HPDE6-E6E7 (cell line): ENCODE measurements around the gene KIFC1.
A peak's percentile ranks its signal among the peaks of the same experiment; 100 is the strongest.
"Not testable (repeated sequence)": the region's sequence is repeated elsewhere in the genome, so short reads cannot be mapped to it uniquely, and the experiment has no call there.

ENCODE experiments used
- DNase-seq: peaks from one replicate; pipeline ENCODE4 v3.0.0; 2011; ENCODE audit warnings: missing footprints; ENCODE audit errors: extremely low spot score

KIFC1 gene, protein sequence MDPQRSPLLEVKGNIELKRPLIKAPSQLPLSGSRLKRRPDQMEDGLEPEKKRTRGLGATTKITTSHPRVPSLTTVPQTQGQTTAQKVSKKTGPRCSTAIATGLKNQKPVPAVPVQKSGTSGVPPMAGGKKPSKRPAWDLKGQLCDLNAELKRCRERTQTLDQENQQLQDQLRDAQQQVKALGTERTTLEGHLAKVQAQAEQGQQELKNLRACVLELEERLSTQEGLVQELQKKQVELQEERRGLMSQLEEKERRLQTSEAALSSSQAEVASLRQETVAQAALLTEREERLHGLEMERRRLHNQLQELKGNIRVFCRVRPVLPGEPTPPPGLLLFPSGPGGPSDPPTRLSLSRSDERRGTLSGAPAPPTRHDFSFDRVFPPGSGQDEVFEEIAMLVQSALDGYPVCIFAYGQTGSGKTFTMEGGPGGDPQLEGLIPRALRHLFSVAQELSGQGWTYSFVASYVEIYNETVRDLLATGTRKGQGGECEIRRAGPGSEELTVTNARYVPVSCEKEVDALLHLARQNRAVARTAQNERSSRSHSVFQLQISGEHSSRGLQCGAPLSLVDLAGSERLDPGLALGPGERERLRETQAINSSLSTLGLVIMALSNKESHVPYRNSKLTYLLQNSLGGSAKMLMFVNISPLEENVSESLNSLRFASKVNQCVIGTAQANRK

DNA sequence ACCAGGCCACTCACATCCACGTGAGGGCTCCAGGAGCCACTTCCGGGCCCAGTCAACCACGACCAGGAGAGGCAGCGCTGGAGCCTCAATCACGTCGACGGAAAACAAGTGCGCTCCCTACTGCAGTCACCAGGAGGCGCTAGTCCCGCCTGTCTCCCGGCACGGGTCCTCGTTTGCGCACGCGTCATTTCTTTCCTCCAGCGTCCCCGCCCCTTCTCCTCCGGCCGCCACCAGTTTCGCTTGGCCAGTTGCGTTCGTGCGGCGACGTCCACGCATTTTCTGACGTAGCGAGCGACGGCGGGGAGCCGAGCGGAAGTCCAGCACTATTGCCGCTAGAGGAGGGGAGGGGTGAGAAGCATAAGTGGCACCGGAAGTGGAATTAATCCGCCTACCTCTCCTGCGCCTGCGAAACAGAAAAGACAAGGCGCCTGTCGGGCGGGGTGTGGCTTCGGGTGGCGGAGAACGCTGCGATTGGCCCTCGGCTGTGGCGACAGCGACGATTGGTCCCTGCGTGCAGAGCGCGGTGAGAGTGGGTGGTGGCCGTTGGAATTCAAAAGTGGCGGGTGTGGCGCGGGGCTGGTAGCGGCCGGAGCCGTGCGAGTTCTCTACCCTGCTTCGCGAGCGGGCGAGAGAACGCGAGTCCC is at the start of gene KIFC1:
Gene KIFC1 (plus strand): TSS at position 546 of the 644 bp plus-strand sequence. CDS start 163 bp downstream, outside the sequence.
- DNase-seq = peak; percentile 98

DNA sequence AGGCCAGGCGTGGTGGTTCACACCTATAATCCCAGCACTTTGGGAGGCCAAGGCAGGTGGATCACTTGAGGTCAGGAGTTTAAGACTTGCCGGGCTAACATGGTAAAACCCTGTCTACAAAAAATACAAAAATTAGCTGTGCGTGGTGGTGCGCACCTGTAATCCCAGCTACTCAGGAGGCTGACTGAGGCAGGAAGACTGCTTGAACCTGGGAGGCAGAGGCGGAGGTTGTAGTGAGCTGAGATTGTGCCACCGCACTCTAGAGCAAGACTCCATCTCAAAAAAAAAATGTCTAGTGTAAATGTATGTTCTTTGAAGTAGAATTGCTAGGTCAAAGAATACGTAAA is 48.0 kb upstream of the KIFC1 start:
- not testable (repeated sequence) for DNase-seq

DNA sequence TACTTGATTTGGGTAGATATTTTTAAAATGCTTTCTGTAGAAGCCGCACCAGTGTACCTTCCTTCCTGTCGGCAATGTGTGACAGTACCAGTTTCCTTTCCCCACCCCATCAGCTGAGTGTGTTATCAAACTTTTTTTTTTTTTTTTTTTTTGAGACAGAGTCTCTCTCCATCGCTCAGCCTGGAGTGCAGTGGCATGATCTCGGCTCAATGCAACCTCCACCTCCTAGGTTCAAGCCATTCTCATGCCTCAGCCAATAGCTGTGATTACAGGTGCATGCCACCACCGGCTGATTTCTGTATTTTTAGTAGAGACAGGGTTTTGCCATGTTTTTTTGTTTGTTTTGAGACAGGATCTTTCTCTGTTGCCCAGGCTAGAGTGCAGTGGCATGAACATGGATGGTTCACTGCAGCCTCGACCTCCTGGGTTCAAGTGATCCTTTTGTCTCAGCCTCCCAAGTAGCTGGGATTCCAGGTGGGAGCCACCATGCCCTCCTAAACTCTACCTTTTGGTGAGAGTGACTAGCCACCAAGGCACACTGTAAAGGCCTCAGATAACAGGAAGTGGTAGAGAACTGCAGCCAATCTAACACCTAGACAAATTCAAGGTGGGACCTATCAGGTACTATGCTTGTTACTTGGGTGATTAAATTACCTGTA is 47.5 kb upstream of the KIFC1 start:
- no peak for DNase-seq

DNA sequence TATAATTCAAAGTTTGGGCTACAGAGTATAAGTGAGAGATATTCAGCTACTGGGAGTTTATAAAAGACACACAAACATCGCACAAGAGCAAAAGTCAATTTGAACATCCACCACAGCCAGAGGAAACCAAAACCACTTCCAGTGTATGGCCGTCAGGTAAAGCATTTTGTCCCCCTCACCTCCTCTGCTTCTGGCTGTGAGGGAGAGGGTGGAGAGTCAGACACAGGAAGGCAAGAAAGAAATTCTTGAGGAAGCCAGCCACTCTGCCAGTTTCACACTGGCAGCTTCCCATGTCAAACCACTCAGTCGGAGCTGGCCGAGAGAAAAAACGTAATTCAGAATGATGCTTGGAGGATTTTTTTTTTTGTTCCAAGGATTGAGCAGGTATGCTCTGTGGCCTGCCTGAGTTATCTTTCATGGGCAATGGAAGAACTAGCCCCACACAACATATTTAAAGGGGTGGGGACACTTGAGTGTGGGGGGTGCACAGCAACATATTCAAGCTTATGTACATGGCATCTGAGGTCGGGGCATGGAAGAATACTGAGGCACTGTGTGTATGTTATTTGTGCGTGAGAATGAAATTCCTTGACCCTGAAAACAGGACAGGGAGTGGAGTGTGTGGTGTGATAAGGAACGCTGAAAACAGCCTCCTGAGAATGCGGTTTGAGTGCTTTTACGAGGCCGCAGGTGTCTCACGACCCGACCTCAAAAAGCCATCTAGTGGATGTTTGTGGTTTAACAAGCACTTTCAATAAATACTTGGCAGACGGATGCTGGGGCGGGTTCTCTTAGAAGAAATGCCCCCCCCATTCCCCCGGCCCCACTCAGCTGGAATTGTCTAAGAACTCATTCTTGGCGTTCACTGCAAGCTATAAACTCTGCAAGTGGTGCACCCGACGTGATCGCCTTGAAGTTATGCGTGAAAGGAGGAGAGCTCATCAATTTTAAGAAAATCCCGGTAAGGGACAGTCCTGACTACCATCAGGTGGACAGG is 46.6 kb upstream of the KIFC1 start:
- peak; percentile 45 for DNase-seq

DNA sequence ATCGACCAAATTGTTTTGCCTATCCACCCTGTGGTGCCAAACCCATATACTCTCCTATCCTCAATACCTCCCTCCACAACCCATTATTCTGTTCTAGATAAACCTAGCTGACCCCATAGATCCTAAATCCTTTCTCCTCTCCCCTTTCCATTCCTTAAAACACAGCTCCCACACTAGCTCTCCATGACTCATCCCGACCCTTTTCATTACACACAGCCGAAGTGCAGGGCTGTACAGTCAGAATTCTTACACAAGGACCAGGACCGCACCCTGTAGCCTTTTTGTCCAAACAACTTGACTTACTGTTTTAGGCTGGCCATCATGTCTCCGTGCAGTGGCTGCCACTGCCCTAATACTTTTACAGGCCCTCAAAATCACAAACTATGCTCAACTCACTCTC is 44.7 kb upstream of the KIFC1 start:
- DNase-seq = not testable (repeated sequence)

DNA sequence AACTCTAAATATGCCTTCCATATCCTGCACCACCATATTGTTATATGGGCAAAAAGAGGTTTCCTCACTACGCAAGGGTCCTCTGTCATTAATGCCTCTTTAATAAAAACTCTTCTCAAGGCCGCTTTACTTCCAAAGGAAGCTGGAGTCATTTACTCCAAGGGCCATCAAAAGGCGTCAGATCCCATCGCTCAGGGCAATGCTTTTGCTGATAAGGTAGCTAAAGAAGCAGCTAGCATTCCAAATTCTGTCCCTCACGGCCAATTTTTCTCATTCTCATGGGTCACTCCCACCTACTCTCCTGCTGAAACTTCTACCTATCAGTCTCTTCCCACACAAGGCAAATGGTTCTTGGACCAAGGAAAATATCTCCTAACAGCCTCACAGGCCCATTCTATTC is 43.8 kb upstream of the KIFC1 start:
- no peak for DNase-seq

DNA sequence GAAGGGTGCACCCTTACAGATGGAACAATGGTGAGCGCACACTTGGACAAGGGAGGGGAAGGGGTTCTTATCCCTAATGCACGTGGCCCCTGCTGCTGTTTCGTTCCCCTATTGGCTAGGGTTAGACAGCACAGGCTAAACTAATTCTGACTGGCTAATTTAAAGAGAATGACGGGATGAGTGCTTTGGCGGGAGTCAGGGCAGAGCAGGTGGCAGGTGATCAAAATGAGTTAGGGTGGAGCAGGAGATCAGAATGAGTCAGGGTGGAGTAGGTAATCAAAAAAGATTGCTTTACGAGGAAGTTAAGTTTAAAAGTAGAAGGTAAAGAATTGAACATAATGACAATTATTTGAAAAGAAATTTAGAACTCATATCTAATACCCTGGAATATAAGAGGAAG is 35.8 kb upstream of the KIFC1 start:
- not testable (repeated sequence) for DNase-seq

DNA sequence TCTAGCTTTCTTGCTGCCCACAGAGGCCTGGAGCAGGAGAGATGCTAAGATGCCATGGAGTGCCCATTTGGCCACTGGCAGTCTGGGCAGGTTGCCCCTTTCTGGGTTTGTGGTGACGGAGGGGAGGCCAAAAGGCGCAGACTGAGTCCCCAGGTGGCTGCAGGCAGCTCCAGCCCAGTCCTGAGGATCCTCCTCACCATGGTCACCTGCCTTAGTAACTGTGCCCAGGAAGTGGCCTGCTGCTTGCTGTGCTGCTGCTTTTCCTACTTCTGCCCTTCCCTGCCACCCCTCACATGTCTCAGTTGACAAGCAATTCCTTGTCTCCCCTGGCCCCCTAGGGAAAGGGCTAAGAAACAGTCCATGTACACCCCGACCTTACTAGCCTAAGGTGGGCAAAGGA is 35.3 kb upstream of the KIFC1 start:
- no peak for DNase-seq

DNA sequence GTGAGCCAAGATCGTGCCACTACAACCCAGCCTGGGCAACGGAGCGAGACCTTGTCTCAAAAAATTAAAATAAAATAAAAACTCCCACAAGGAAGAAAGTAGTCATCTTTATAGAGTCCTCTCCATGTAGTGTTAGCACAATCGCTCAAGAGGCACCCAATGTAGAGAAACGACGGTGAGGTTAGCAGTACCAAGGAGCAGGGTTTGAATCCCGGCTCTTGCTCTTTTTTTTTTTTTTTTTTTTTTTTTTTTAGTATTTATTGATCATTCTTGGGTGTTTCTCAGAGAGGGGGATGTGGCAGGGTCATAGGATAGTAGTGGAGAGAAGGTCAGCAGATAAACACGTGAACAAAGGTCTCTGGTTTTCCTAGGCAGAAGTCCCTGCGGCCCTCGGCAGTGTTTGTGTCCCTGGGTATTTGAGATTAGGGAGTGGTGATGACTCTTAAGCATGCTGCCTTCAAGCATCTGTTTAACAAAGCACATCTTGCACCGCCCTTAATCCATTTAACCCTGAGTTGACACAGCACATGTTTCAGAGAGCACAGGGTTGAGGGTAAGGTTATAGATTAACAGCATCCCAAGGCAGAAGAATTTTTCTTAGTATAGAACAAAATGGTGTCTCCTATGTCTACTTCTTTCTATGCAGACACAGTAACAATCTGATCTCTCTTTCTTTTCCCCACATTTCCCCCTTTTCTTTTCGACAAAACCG is 34.3 kb upstream of the KIFC1 start:
- not testable (repeated sequence) for DNase-seq

DNA sequence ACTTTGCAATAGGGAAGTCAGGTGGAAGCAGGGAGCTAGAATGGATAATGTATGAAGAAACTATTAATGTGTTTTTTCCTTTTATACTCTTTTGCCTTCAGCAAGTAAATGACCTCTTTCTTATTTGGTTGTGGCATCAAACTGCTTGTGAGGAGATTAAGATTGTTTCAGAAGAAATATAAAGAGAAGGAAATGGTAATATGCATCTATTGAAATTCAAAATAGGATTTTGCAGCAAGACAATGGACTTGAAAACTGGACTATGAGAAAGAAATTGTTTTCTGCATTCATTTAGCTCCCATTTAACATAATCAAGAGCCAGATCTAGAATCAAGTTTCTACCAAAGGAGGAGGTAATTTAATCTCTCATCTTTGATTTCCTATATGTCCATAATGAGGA is 32.3 kb upstream of the KIFC1 start:
- no peak for DNase-seq

DNA sequence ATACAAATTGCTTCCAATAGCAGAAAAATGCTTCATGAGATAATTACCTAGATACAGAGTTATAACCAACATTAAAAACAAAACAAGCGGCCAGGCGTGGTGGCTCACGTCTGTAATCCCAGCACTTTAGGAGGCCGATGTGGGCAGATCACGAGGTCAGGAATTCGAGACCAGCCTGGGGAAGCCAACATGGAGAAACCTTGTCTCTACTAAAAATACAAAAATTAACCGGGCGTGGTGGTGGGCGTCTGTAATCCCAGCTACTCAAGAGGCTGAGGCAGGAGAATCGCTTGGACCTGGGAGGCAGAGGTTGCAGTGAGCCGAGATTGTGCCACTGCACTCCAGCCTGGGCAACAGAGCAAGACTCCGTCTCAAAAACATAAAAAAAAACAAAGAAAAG is 28.1 kb upstream of the KIFC1 start:
- DNase-seq = not testable (repeated sequence)

DNA sequence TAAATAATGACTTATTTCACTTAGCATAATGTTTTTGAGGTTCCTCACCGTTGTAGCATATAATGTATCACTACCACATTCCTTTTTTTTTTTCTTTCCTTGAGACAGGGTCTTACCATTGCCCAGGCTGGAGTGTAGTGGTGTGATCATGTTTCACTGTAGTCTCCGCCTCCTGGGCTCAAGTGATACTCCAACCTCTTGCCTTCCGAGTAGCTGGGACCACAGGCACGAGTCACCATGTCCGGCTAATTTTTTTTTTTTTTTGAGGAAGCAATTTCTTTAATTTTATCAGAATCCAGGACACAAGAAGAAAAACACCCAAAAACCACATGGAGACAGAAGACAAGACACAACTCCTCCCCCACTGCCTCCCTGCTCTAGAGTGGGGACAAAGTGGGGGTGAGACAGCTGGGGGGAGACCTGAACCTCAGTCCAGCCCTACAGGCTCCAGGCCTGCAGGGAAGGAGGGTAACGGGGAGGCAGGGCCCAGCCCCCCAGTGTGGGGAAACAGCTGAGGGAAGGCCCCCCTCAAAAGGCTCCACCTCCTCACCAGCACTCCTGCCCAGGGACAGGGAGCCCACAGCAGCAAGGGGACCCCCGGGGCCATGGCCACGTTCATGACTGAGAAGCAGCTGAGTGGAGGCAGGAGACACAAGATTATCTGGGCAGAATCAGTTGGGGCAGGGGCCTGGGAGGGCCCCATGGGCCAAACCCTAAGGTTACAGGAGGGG is 27.0 kb upstream of the KIFC1 start:
- DNase-seq = not testable (repeated sequence)

DNA sequence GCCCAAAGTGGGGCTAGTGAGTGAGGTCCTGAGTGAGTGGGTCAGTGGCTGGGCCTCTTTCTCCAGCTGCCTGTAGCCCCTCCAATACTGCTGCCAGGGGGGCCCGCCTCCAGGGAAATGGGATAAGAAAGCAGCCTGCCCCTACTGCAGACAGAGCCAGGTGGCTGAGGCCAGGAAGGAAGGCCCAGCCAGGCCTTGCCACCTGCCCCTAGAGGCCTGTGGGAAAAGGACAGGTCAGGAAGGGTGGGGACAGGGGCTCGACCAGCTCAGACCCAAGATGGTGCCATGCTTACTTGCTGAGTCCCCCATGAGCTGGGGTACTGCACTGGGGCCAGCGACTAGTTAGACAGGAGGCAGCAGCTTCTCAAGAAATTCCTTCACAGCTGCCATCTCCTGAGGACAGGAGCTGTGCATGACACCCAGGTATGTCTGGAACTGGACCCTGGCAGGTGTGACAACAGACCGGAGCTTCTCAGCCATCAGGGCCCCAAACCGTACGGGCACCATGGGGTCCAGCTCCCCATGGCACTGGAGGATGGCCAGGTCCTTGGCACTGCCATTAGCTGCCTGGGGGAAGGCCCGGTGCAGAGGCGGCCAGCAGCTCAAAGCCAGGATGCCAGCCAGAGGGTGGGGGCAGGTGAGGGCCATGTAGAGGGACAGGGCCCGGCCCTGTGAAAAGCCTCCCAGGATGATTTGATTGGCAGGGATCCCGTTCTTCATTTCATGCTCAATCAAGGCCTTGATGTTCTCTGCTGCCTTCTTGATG is 26.2 kb upstream of the KIFC1 start:
- DNase-seq = not testable (repeated sequence)

DNA sequence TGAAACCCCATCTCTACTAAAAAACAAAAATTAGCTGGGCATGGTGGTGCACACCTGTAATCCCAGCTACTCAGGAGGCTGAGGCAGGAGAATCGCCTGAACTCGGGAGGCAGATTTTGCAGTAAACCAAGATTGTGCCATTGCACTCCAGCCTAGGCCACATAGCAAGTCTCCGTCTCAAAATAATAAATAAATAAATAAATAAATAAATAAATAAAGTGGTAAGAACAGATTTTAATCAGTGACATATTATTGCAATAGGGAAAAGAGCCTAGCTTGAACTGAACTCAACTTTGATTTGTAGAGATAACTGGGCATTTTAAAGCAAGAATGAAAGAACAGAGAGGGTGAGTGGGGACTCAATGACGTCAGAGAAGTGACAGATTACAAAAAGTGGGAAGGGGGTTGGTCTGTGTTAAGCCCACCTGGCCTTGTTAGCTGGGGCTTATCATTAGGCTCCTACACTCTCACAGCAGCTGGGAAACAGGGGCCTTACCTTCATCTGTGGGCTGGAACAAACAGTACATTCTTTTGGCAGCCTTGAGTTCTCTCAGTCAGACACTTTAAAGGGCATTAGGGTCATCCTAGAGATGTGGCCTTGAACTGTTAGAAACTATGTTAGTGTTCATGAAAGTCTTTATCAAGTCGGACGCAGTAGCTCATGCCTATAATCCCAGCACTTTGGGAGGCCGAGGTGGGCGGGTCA is 24.5 kb upstream of the KIFC1 start:
- DNase-seq = no peak

DNA sequence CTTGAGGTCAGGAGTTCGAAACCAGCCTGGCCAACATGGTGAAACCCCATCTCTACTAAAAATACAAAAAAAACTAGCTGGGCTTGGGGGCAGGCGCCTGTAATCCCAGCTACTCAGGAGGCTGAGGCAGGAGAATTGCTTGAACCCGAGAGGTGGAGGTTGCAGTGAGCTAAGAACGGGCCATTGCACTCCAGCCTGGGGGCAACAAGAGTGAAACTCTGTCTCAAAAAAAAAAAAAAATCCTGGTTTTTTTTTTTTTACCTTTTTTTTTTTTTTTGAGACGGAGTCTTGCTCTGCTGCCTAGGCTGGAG is 24.0 kb upstream of the KIFC1 start:
- DNase-seq = not testable (repeated sequence)

DNA sequence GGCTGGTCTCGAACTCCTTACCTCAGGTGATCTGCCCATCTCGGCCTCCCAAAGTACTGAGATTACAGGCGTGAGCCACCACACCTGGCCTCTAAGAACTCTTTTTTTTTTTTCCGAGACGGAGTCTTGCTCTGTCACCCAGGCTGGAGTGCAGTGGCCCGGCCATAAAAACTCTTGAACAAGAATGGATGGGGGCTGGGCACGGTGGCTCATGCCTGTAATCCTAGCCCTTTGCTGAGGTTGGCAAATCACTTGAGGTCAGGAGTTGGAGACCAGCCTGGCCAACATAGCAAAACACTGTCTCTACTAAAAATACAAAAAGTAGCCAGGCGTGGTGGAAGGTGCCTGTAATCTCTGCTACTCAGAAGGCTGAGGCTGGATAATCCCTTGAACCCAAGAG is 19.7 kb upstream of the KIFC1 start:
- DNase-seq = not testable (repeated sequence)

DNA sequence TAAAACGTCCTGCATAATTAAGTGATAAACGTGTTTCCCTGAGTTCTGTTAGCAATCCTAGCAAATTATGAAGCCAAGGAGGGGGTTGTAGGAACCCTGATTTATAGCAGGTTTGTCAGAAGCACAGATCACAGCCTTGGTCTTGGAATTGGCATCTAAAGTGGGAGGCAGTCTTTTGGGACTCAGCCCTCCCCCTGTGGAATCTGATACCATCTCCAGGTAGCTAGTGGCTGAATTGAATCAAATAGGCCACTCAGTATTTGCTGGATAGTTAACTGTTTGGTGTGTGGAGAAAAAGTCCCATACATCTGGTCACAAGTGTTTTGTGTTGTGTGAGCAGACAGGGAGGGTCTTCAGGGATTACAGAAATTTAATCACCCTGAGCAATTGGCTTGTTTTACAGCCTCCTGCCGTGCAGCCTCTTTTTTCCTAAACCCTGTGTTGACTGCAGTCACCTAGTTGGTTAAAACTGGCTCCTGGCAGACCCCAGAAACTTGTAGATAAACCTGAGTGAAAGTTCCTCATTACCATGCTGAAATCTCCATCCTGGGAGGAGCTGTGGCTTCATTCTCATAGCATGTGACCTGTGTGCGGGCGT is 19.0 kb upstream of the KIFC1 start:
- DNase-seq = no peak
